CD4-positive, alpha-beta T cell (primary cell): ENCODE results near the gene UCK1. TPM values are rescaled to one million over a fixed set of nuclear protein-coding genes. Genes with fewer than 3 reads are reported as not detected.

ENCODE experiments used
- ATAC-seq: fragments of 200-7000 bp; cut with Tn5 transposase; one replicate; pipeline ENCODE4 v1.10.0; 2022; ENCODE audit warnings: mild to moderate bottlenecking; ENCODE audit not compliant: poor library complexity
- CTCF ChIA-PET: fragments of 350-600 bp; sonication (Branson Sonifier 250); formaldehyde crosslinking; loops from one replicate; lab custom pipeline; 2021; ENCODE audit warnings: antibody characterized with exemption, inconsistent platforms; lab: Charles Lee
- POLR2A ChIA-PET: fragments of 350-600 bp; sonication (Branson Sonifier 250); formaldehyde crosslinking; loops from one replicate; lab custom pipeline; 2021; ENCODE audit warnings: antibody characterized with exemption, inconsistent platforms; lab: Charles Lee
- DNase-seq, 14 experiments: peaks; one replicate each; pipeline ENCODE4 v3.0.0-alpha.2; 2013 to 2020; ENCODE audit warnings: mixed read lengths in 2 of 14
- H3K27ac ChIP-seq, 2 donors: one replicate each; pipeline versions ENCODE4 v1.5.1 to v1.7.0; 2013; ENCODE audit warnings: low read length in 2 of 2, low read depth in 1 of 2, mild to moderate bottlenecking in 1 of 2
- H3K27me3 ChIP-seq, 2 experiments: 1 replicate in 1 of 2; 2 replicates in 1 of 2; pipeline versions ENCODE4 v1.6.1 to v1.7.0; 2013; ENCODE audit warnings: low read length in 2 of 2, control low read depth in 1 of 2, mild to moderate bottlenecking in 1 of 2, moderate library complexity in 1 of 2; ENCODE audit not compliant: insufficient read depth in 2 of 2, control insufficient read depth in 1 of 2
- H3K36me3 ChIP-seq: one replicate; pipeline ENCODE4 v1.6.1; 2013; ENCODE audit warnings: low read length, control low read depth; ENCODE audit not compliant: insufficient read depth
- H3K4me1 ChIP-seq: one replicate; pipeline ENCODE4 v1.6.1; 2013; ENCODE audit warnings: low read length, control low read depth; ENCODE audit not compliant: insufficient read depth
- H3K4me3 ChIP-seq: one replicate; pipeline ENCODE4 v1.5.1; 2013; ENCODE audit warnings: mild to moderate bottlenecking, low read length, moderate library complexity
- H3K9me3 ChIP-seq, 2 experiments: 1 replicate in 1 of 2; 2 replicates in 1 of 2; pipeline versions ENCODE4 v1.6.1 to v1.7.0; 2013; ENCODE audit warnings: low read length in 2 of 2, mild to moderate bottlenecking in 2 of 2, control low read depth in 1 of 2, moderate library complexity in 1 of 2; ENCODE audit not compliant: control insufficient read depth in 1 of 2, insufficient read depth in 1 of 2
- H3K27ac Mint-ChIP-seq: one replicate; pipeline ENCODE4 v1.8.0; 2020; ENCODE audit warnings: mixed read lengths
- H3K27me3 Mint-ChIP-seq: one replicate; pipeline ENCODE4 v1.8.0; 2021; ENCODE audit warnings: mixed read lengths
- H3K36me3 Mint-ChIP-seq: one replicate; pipeline ENCODE4 v1.8.0; 2021; ENCODE audit warnings: low read depth, mixed read lengths
- H3K4me1 Mint-ChIP-seq: one replicate; pipeline ENCODE4 v1.8.0; 2021; ENCODE audit warnings: low read depth, mixed read lengths
- H3K4me3 Mint-ChIP-seq: one replicate; pipeline ENCODE4 v1.8.0; 2020; ENCODE audit warnings: mild to moderate bottlenecking, mixed read lengths
- H3K9me3 Mint-ChIP-seq: one replicate; pipeline ENCODE4 v1.8.0; 2020; ENCODE audit warnings: mixed read lengths
- intact Hi-C, 2 experiments: fragments of 100-400 bp; cut with DNase I in 1 of 2; cut with micrococcal nuclease in 1 of 2; formaldehyde crosslinking; loops; one replicate each; pipeline versions ENCODE4 v1.15.1 to v1.9.0; 2023 to 2025; cut with DNase I, micrococcal nuclease
- total RNA-seq, 174 experiments: library from RNA in 2 of 174; stranded (reverse) in 2 of 174; gene quantifications; one replicate each; pipeline ENCODE4 v1.2.3 and lab custom pipeline; 2021 to 2026
- TF ChIP-seq, protein P1 (sequence below): fragments of 200-600 bp; IDR thresholded peaks from one replicate; pipeline ENCODE4 v1.8.0; 2022; ENCODE audit warnings: antibody characterized with exemption, mild to moderate bottlenecking

UCK1 gene
- total RNA-seq, 2 experiments from 2014 or later = 22.1 to 22.5 TPM

GRCh38 chr9:131487621-131488031, 43.4 kb downstream of the UCK1 start:
- H3K4me1 ChIP-seq = no peaks in the 10 kb centered on the region
- intact Hi-C loops = no loop called here
- ChIA-PET POLR2A (no interaction called here), CTCF (no interaction called here)
- ATAC-seq = no peak
- H3K9me3 Mint-ChIP-seq = no peaks in the 10 kb centered on the region
- no peaks in the 10 kb centered on the region for H3K27me3 Mint-ChIP-seq
- H3K4me1 Mint-ChIP-seq = no peaks in the 10 kb centered on the region
- peak overlapping the region; percentile 15 for H3K27ac Mint-ChIP-seq
- no peak overlapping the region for H3K27ac ChIP-seq
- H3K36me3 Mint-ChIP-seq = peaks cover 100% of the 10 kb centered on the region
- no peak overlapping the region for H3K4me3 ChIP-seq
- TF ChIP-seq, protein P1, sequence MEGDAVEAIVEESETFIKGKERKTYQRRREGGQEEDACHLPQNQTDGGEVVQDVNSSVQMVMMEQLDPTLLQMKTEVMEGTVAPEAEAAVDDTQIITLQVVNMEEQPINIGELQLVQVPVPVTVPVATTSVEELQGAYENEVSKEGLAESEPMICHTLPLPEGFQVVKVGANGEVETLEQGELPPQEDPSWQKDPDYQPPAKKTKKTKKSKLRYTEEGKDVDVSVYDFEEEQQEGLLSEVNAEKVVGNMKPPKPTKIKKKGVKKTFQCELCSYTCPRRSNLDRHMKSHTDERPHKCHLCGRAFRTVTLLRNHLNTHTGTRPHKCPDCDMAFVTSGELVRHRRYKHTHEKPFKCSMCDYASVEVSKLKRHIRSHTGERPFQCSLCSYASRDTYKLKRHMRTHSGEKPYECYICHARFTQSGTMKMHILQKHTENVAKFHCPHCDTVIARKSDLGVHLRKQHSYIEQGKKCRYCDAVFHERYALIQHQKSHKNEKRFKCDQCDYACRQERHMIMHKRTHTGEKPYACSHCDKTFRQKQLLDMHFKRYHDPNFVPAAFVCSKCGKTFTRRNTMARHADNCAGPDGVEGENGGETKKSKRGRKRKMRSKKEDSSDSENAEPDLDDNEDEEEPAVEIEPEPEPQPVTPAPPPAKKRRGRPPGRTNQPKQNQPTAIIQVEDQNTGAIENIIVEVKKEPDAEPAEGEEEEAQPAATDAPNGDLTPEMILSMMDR = no peak
- DNase-seq = no peak
- no peak overlapping the region for H3K4me3 Mint-ChIP-seq
- H3K36me3 ChIP-seq = peaks cover 96% of the 10 kb centered on the region
- no peaks in the 10 kb centered on the region for H3K27me3 ChIP-seq
- no peaks in the 10 kb centered on the region for H3K9me3 ChIP-seq

DNA sequence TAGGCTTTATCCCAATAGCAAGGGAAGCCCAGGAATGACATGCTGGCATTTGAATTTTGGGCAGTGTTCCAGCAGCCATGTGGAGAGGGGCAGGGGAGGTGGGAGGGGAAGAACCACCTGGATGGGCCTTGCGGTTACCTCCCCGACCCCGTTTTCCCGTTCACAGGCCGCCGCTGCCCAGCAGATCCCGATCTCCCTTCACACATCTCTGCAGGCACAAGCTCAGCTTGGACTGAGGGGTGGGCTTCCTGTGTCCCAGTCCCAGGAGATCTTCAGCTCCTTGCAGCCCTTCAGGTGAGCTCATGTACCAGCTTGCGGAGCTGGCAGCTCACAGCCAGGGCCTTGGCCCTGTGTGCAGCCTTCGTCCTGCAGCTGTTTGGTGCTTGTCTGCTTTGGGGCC, 44.1 kb downstream of the UCK1 start:
- Histone ChIP-seq H3K9me3 (no peaks in the 10 kb centered on the region), H3K4me3 (no peak overlapping the region), H3K27me3 (no peaks in the 10 kb centered on the region), H3K36me3 (peaks cover 96% of the 10 kb centered on the region), H3K27ac (no peak overlapping the region), H3K4me1 (no peaks in the 10 kb centered on the region)
- TF ChIP-seq, protein P1 = no peak
- Mint-ChIP-seq H3K27me3 (no peaks in the 10 kb centered on the region), H3K27ac (no peak overlapping the region), H3K4me3 (no peak overlapping the region), H3K36me3 (peaks cover 100% of the 10 kb centered on the region), H3K4me1 (no peaks in the 10 kb centered on the region), H3K9me3 (no peaks in the 10 kb centered on the region)
- no peak for DNase-seq
- intact Hi-C loops = no loop called here
- no peak for ATAC-seq
- POLR2A ChIA-PET = no interaction called here
- CTCF ChIA-PET = no interaction called here

GRCh38 chr9:131485728-131486422, 45.2 kb downstream of the UCK1 start:
- Histone ChIP-seq H3K36me3 (peaks cover 95% of the 10 kb centered on the region), H3K4me3 (no peak overlapping the region), H3K27me3 (no peaks in the 10 kb centered on the region), H3K4me1 (no peaks in the 10 kb centered on the region), H3K27ac (no peak overlapping the region), H3K9me3 (no peaks in the 10 kb centered on the region)
- H3K9me3 Mint-ChIP-seq = no peaks in the 10 kb centered on the region
- no peak for ATAC-seq
- no peak overlapping the region for H3K27ac Mint-ChIP-seq
- DNase-seq = no peak
- ChIA-PET CTCF (interaction anchor here (1.0 kb wide), 1 partner anchor 12 kb away, joined by 3 read pairs; no protein-coding TSS in a partner anchor), POLR2A (interaction anchor here (1.0 kb wide), 1 partner anchor 14 kb away, joined by 3 read pairs; no protein-coding TSS in a partner anchor)
- peaks cover 100% of the 10 kb centered on the region for H3K36me3 Mint-ChIP-seq
- H3K4me3 Mint-ChIP-seq = no peak overlapping the region
- intact Hi-C loops = no loop called here
- TF ChIP-seq, protein P1 = no peak
- no peaks in the 10 kb centered on the region for H3K4me1 Mint-ChIP-seq
- no peaks in the 10 kb centered on the region for H3K27me3 Mint-ChIP-seq
